Gastroesophageal sphincter (tissue), 3 donors: Measurements from ENCODE around the gene ARHGAP19.

ENCODE experiments used
- CTCF ChIP-seq, 4 experiments: fragments of 200-600 bp in 2 of 4; fragments of 450-650 bp in 2 of 4; sonication (generic) in 1 of 4; IDR thresholded peaks; one replicate each; pipeline ENCODE4 v1.5.1; 2017 to 2019; ENCODE audit warnings: antibody characterized with exemption in 4 of 4, mild to moderate bottlenecking in 2 of 4, moderate library complexity in 2 of 4
- POLR2A ChIP-seq, 2 donors: fragments of 450-650 bp; IDR thresholded peaks; one replicate each; pipeline ENCODE4 v1.6.1; 2017; ENCODE audit warnings: antibody characterized with exemption in 2 of 2, mild to moderate bottlenecking in 2 of 2, moderate library complexity in 1 of 2

DNA sequence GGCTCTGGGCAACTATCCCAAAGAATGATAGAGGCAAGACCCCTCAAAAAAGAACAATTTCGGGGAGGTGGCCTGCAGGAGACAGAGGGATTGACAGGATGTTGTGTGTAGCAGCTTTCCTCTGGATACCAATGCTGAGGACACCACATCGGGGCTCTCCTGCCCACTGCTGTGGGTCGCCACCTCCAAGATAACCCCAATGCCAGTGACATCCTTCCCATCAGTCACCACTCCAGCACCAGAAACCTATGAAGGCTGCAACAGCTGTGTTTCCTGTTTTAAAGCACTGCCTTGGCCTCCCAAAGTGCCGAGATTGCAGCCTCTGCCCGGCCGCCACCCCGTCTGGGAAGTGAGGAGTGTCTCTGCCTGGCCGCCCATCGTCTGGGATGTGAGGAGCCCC is 17.6 kb downstream of the ARHGAP19 start:
- TF ChIP-seq CTCF (IDR thresholded peaks at IDR 0.05) (no peak), POLR2A (IDR thresholded peaks at IDR 0.05) (no peak)
